Fibroblast of lung (primary cell): Measurements from ENCODE around the gene CNNM2.

ENCODE experiments used
- EZH2 ChIP-seq: IDR thresholded peaks from 2 replicates; pipeline ENCODE4 v1.5.1; 2012; ENCODE audit warnings: low read length, control low read depth, mild to moderate bottlenecking; ENCODE audit errors: missing control alignments
- TF ChIP-seq, protein P1 (sequence below), 2 donors: IDR thresholded peaks in 1 of 2; conservative IDR thresholded peaks in 1 of 2; 1 replicate in 1 of 2; 2 replicates in 1 of 2; pipeline ENCODE4 v1.5.1; 2011 to 2012; ENCODE audit warnings: low read length in 2 of 2, control low read depth in 1 of 2, inconsistent platforms in 1 of 2, low read depth in 1 of 2, mild to moderate bottlenecking in 1 of 2

DNA sequence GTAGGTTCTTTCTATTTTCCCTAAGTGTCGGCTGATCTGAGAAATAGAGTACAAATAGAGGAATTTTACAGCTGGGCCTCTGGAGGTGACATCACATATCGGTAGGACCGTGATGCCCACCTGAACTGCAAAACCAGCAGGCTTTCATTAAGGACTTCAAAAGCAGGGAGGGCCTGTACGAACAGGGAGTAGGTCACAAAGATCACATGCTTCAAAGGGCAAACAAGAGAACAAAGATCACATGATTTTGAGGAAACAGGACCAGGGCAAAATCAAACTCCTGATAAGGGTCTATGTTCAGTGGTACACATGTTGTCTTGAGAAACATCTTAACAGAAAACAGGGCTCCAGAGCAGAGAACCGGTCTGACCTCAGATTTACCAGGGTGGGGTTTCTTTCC, 88.9 kb downstream of the CNNM2 start:
- TF ChIP-seq, protein P1, sequence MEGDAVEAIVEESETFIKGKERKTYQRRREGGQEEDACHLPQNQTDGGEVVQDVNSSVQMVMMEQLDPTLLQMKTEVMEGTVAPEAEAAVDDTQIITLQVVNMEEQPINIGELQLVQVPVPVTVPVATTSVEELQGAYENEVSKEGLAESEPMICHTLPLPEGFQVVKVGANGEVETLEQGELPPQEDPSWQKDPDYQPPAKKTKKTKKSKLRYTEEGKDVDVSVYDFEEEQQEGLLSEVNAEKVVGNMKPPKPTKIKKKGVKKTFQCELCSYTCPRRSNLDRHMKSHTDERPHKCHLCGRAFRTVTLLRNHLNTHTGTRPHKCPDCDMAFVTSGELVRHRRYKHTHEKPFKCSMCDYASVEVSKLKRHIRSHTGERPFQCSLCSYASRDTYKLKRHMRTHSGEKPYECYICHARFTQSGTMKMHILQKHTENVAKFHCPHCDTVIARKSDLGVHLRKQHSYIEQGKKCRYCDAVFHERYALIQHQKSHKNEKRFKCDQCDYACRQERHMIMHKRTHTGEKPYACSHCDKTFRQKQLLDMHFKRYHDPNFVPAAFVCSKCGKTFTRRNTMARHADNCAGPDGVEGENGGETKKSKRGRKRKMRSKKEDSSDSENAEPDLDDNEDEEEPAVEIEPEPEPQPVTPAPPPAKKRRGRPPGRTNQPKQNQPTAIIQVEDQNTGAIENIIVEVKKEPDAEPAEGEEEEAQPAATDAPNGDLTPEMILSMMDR (conservative IDR thresholded peaks at IDR 0.05 in 1 of 2, IDR thresholded peaks at IDR 0.05 in 1 of 2; ENCODE audit: low read depth in 1 of 2, low read length in 2 of 2): no peak
- TF ChIP-seq EZH2: no peak
